HepG2 (cell line): ENCODE measurements around the gene FGFR4. TPM values are rescaled to one million over a fixed set of nuclear protein-coding genes. Genes with fewer than 3 reads are reported as not detected.

Source experiments
- ATAC-seq: fragments of 200-7000 bp; cut with Tn5 transposase; 3 replicates; pipeline ENCODE4 v1.9.1; 2020; ENCODE audit warnings: mild to moderate bottlenecking, moderate library complexity
- BruUV-seq: library from RNA; stranded (reverse); fragments of 400-500 nt; replicated peaks from 2 replicates; lab custom pipeline; 2021; lab: Mats Ljungman, UMichigan
- CTCF ChIA-PET: fragments of 300-600 bp; formaldehyde crosslinking; extraction: SDS; loops from one replicate; lab custom pipeline; 2021; ENCODE audit warnings: low total read pairs, inconsistent platforms, low intra/inter-chr PET ratio; lab: Yijun Ruan, JAX
- POLR2A ChIA-PET: fragments of 350-600 bp; sonication (Branson Sonifier 250); formaldehyde crosslinking; loops from one replicate; lab custom pipeline; 2020; ENCODE audit warnings: antibody characterized with exemption, inconsistent platforms; lab: Yijun Ruan, JAX
- DNase-seq: peaks from one replicate; pipeline ENCODE4 v3.0.0-alpha.2; 2015; ENCODE audit warnings: low spot score
- FAIRE-seq: peaks from 3 replicates; lab custom pipeline; 2011; peaks lifted over from hg19 to GRCh38; lab: Jason Lieb, UNC
- H2AFZ ChIP-seq: one replicate; pipeline ENCODE4 v1.6.1; 2011; ENCODE audit warnings: low read length, inconsistent platforms
- H3K27ac ChIP-seq: fragments of 300-600 bp; 3 replicates; pipeline ENCODE4 v1.8.0; 2011; ENCODE audit warnings: mixed run types, mild to moderate bottlenecking, mixed read lengths, low read length, inconsistent platforms; ENCODE audit not compliant: insufficient read depth; ENCODE audit errors: extremely low read length
- H3K27me3 ChIP-seq, 2 experiments: fragments of 200-600 bp in 1 of 2; 2 replicates in 1 of 2; 3 replicates in 1 of 2; pipeline versions ENCODE4 v1.6.0 to v1.8.0; 2011; ENCODE audit warnings: low read length in 2 of 2, mild to moderate bottlenecking in 2 of 2, moderate library complexity in 2 of 2, inconsistent platforms in 1 of 2; ENCODE audit not compliant: insufficient read depth in 2 of 2, control insufficient read depth in 1 of 2
- H3K36me3 ChIP-seq, 2 experiments: fragments of 200-600 bp in 1 of 2; replicated peaks in 1 of 2; 2 replicates in 1 of 2; 3 replicates in 1 of 2; pipeline versions ENCODE4 v1.5.1 to v1.8.0; 2011; ENCODE audit warnings: low read length in 2 of 2, inconsistent platforms in 1 of 2; ENCODE audit not compliant: insufficient read depth in 2 of 2, control insufficient read depth in 1 of 2
- H3K4me1 ChIP-seq: 2 replicates; pipeline ENCODE4 v1.5.1; 2012; ENCODE audit warnings: low read length, inconsistent platforms; ENCODE audit not compliant: insufficient read depth
- H3K4me2 ChIP-seq: 2 replicates; pipeline ENCODE4 v1.6.0; 2011; ENCODE audit warnings: low read depth, low read length, inconsistent platforms
- H3K4me3 ChIP-seq, 3 experiments: fragments of 200-600 bp in 1 of 3; sonication (generic), shearing (Covaris generic) in 1 of 3; replicated peaks in 1 of 3; 2 replicates each; pipeline ENCODE4 v1.5.1; 2011 to 2016; ENCODE audit warnings: low read length in 3 of 3, inconsistent platforms in 2 of 3, low read depth in 2 of 3, mild to moderate bottlenecking in 2 of 3, control low read depth in 1 of 3, mixed read lengths in 1 of 3; ENCODE audit not compliant: insufficient read depth in 1 of 3
- H3K79me2 ChIP-seq: one replicate; pipeline ENCODE4 v1.6.1; 2011; ENCODE audit warnings: low read length, inconsistent platforms; ENCODE audit not compliant: insufficient read depth
- H3K9ac ChIP-seq: 2 replicates; pipeline ENCODE4 v1.6.0; 2011; ENCODE audit warnings: mild to moderate bottlenecking, low read depth, low read length, inconsistent platforms; ENCODE audit not compliant: insufficient read depth
- H3K9me3 ChIP-seq: 2 replicates; pipeline ENCODE4 v1.5.1; 2012; ENCODE audit warnings: mild to moderate bottlenecking, low read length
- H4K20me1 ChIP-seq: 2 replicates; pipeline ENCODE4 v1.6.0; 2011; ENCODE audit warnings: inconsistent platforms, mild to moderate bottlenecking, low read length, moderate library complexity; ENCODE audit not compliant: insufficient read depth
- CEBPB ChIP-seq: IDR thresholded peaks from 2 replicates; pipeline ENCODE4 v1.6.1; 2011; ENCODE audit warnings: low read depth, low read length, improper control_type of control experiment, borderline replicate concordance
- CEBPG ChIP-seq: IDR thresholded peaks from 2 replicates; pipeline ENCODE4 v1.6.1; 2016
- KDM5B ChIP-seq: sonication (generic); formaldehyde crosslinking; IDR thresholded peaks from 2 replicates; pipeline ENCODE4 v1.4.0; 2020; ENCODE audit warnings: missing genetic modification reagents, mild to moderate bottlenecking, borderline replicate concordance
- MIXL1 ChIP-seq: IDR thresholded peaks from 2 replicates; pipeline ENCODE4 v1.6.1; 2016
- NRL ChIP-seq: sonication (generic); formaldehyde crosslinking; IDR thresholded peaks from 2 replicates; pipeline ENCODE4 v1.5.0; 2020; ENCODE audit warnings: missing genetic modification reagents, mild to moderate bottlenecking, moderate library complexity, borderline replicate concordance
- PHF5A ChIP-seq: IDR thresholded peaks from one replicate; pipeline ENCODE4 v1.6.1; 2018; ENCODE audit warnings: low read depth, missing genetic modification reagents; ENCODE audit not compliant: unreplicated experiment
- RAD21 ChIP-seq: fragments of 450-650 bp; formaldehyde crosslinking; IDR thresholded peaks from 2 replicates; pipeline ENCODE4 v1.5.0; 2020; ENCODE audit warnings: mild to moderate bottlenecking
- RXRB ChIP-seq: IDR thresholded peaks from 2 replicates; pipeline ENCODE4 v1.6.1; 2016; ENCODE audit warnings: borderline replicate concordance, missing genetic modification reagents, missing compliant biosample characterization
- SOX6 ChIP-seq, 2 experiments: fragments of 450-650 bp in 1 of 2; sonication (generic) in 1 of 2; formaldehyde crosslinking in 1 of 2; IDR thresholded peaks; 2 replicates each; pipeline versions ENCODE4 v1.4.0 to v1.6.1; 2017 to 2020; ENCODE audit warnings: antibody characterized with exemption in 1 of 2, mild to moderate bottlenecking in 1 of 2, missing genetic modification reagents in 1 of 2
- TCF7 ChIP-seq: sonication (generic); IDR thresholded peaks from 2 replicates; pipeline ENCODE4 v1.6.1; 2016; ENCODE audit warnings: antibody characterized with exemption, low read depth
- ZNF253 ChIP-seq: sonication (generic); formaldehyde crosslinking; IDR thresholded peaks from 2 replicates; pipeline ENCODE4 v1.8.0; 2022; ENCODE audit warnings: mild to moderate bottlenecking, missing genetic modification reagents, borderline replicate concordance
- ZNF619 ChIP-seq: sonication (generic); formaldehyde crosslinking; IDR thresholded peaks from 2 replicates; pipeline ENCODE4 v1.4.0; 2020; ENCODE audit warnings: mild to moderate bottlenecking, missing genetic modification reagents
- ZNF747 ChIP-seq: sonication (generic); formaldehyde crosslinking; IDR thresholded peaks from 2 replicates; pipeline ENCODE4 v1.8.1; 2023; ENCODE audit warnings: missing genetic modification reagents, mild to moderate bottlenecking, borderline replicate concordance
- whole genome bisulfite sequencing: methylation state at CpG from one replicate; pipeline ENCODE4 v1.1.6; 2017; ENCODE audit warnings: low lambda C conversion rate; 5-methylcytosine and 5-hydroxymethylcytosine counted together
- in situ Hi-C: cut with HindIII; loops from 2 replicates; pipeline ENCODE4 v1.10.0; 2017; ENCODE audit warnings: low pct_unique_long_range_greater_than_20kb; ENCODE audit not compliant: extremely low pct_ligation_motif_present
- intact Hi-C: fragments of 100-400 bp; cut with micrococcal nuclease; formaldehyde crosslinking; loops from one replicate; pipeline ENCODE4 v1.10.0; 2022; ENCODE audit not compliant: unreplicated experiment
- polyA plus RNA-seq, 8 experiments: library from polyadenylated mRNA; depleted of rRNA in 3 of 8; stranded (reverse) in 7 of 8; unstranded in 1 of 8; fragments of >200 nt; fragmentation: Illumina TruSeq in 4 of 8; extraction: Trizol in 4 of 8; gene quantifications; 2 replicates each; pipeline versions ENCODE4 v1.2.1 to v1.2.3, GENCODE V29; 2011 to 2016; ENCODE audit warnings: low read depth in 4 of 8, missing spikeins in 1 of 8, mixed read lengths in 1 of 8; ENCODE audit not compliant: insufficient read depth in 1 of 8
- total RNA-seq, 5 experiments: library from RNA; depleted of rRNA; stranded (reverse); fragments of >200 nt; fragmentation: Illumina TruSeq; extraction: Trizol; gene quantifications; 2 replicates each; pipeline ENCODE4 v1.2.3, GENCODE V29; 2016; ENCODE audit warnings: low read depth in 1 of 5
- TF ChIP-seq, protein P1 (sequence below): sonication (generic); formaldehyde crosslinking; IDR thresholded peaks from 2 replicates; pipeline ENCODE4 v1.8.0; 2023; ENCODE audit warnings: mild to moderate bottlenecking, missing genetic modification reagents
- TF ChIP-seq, protein P2 (sequence below): sonication (generic); formaldehyde crosslinking; IDR thresholded peaks from 2 replicates; pipeline ENCODE4 v1.4.0; 2020; ENCODE audit warnings: mild to moderate bottlenecking, missing genetic modification reagents, borderline replicate concordance

FGFR4 gene
- total and polyA plus RNA-seq, 2 of the 13 experiments (the other 11 are each of a cell fraction or from before 2014, with no cell fraction given), result 129 to 219 TPM

DNA sequence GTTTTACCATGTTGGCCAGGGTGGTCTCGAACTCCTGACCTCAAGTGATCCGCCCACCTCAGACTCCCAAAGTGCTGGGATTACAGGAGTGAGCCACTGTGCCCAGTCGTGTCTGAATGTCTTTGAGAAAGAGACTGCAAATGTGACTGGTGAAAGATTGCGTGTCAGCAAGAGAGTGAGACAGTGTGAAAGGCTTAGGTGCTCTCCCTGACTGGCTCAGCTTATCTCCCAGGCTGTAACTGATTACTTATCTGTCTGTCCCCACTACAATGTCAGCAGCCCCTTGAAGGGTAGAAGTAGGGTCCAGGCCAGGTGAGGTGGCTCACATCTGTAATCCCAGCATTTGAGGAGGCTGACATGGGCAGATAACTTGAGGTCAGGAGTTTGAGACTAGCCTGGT, 3.4 kb upstream of the FGFR4 start:
- Histone ChIP-seq H3K9me3 (no peaks in the 10 kb centered on the region), H3K79me2 (peaks cover 9% of the 10 kb centered on the region)
- ATAC-seq, result no peak

More for the DNA sequence above, 3.4 kb upstream of the FGFR4 start:
- Histone ChIP-seq H3K9ac (no peak overlapping the region), H2AFZ (no peak overlapping the region), H3K4me3 (no peak overlapping the region), H4K20me1 (no peaks in the 10 kb centered on the region), H3K36me3 (no peaks in the 10 kb centered on the region), H3K27me3 (no peaks in the 10 kb centered on the region; a peak in 1 of 5 replicates), H3K4me2 (no peak overlapping the region), H3K4me1 (peaks cover 41% of the 10 kb centered on the region), H3K27ac (no peak overlapping the region)
- in situ Hi-C loops, result no loop called here
- BruUV-seq, result no TSS peak
- no peak for TF ChIP-seq RAD21 (CRISPR knock-in tag)
- TF ChIP-seq PHF5A (CRISPR knock-in tag), result no peak
- TF ChIP-seq NRL, result no peak
- TF ChIP-seq, protein P1, sequence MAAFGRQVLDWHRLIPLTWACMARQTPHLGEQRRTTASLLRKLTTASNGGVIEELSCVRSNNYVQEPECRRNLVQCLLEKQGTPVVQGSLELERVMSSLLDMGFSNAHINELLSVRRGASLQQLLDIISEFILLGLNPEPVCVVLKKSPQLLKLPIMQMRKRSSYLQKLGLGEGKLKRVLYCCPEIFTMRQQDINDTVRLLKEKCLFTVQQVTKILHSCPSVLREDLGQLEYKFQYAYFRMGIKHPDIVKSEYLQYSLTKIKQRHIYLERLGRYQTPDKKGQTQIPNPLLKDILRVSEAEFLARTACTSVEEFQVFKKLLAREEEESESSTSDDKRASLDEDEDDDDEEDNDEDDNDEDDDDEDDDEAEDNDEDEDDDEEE (CRISPR knock-in tag), result no peak
- TF ChIP-seq CEBPG (CRISPR knock-in tag), result no peak
- TF ChIP-seq RXRB (CRISPR knock-in tag), result no peak
- no peak for TF ChIP-seq KDM5B (CRISPR knock-in tag)
- TF ChIP-seq CEBPB, result no peak
- TF ChIP-seq ZNF619 (CRISPR knock-in tag), result no peak
- no peak for TF ChIP-seq TCF7
- no peak for TF ChIP-seq SOX6 (IDR thresholded peaks at IDR 0.05)
- TF ChIP-seq SOX6 (CRISPR knock-in tag; IDR thresholded peaks at IDR 0.05), result no peak
- no peak for TF ChIP-seq MIXL1 (CRISPR knock-in tag)
- TF ChIP-seq, protein P2, sequence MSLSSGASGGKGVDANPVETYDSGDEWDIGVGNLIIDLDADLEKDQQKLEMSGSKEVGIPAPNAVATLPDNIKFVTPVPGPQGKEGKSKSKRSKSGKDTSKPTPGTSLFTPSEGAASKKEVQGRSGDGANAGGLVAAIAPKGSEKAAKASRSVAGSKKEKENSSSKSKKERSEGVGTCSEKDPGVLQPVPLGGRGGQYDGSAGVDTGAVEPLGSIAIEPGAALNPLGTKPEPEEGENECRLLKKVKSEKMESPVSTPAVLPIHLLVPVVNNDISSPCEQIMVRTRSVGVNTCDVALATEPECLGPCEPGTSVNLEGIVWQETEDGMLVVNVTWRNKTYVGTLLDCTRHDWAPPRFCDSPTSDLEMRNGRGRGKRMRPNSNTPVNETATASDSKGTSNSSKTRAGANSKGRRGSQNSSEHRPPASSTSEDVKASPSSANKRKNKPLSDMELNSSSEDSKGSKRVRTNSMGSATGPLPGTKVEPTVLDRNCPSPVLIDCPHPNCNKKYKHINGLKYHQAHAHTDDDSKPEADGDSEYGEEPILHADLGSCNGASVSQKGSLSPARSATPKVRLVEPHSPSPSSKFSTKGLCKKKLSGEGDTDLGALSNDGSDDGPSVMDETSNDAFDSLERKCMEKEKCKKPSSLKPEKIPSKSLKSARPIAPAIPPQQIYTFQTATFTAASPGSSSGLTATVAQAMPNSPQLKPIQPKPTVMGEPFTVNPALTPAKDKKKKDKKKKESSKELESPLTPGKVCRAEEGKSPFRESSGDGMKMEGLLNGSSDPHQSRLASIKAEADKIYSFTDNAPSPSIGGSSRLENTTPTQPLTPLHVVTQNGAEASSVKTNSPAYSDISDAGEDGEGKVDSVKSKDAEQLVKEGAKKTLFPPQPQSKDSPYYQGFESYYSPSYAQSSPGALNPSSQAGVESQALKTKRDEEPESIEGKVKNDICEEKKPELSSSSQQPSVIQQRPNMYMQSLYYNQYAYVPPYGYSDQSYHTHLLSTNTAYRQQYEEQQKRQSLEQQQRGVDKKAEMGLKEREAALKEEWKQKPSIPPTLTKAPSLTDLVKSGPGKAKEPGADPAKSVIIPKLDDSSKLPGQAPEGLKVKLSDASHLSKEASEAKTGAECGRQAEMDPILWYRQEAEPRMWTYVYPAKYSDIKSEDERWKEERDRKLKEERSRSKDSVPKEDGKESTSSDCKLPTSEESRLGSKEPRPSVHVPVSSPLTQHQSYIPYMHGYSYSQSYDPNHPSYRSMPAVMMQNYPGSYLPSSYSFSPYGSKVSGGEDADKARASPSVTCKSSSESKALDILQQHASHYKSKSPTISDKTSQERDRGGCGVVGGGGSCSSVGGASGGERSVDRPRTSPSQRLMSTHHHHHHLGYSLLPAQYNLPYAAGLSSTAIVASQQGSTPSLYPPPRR (CRISPR knock-in tag), result no peak
- TF ChIP-seq ZNF747 (CRISPR knock-in tag), result no peak
- no peak for TF ChIP-seq ZNF253 (CRISPR knock-in tag)
- intact Hi-C loops, result no loop called here
- 61% methylated on average over 4 of the region's 4 CpGs for WGBS
- DNase-seq (no peak), FAIRE-seq (no peak)
- ChIA-PET CTCF (no interaction called here), POLR2A (no interaction called here)
